B cell (primary cell): ENCODE measurements around the gene SERPINB7. TPM values are rescaled to one million over a fixed set of nuclear protein-coding genes. Genes with fewer than 3 reads are reported as not detected.

ENCODE experiments used
- ATAC-seq: fragments of 200-7000 bp; cut with Tn5 transposase; one replicate; pipeline ENCODE4 v1.10.0; 2021; ENCODE audit warnings: low read depth, mild to moderate bottlenecking, moderate number of reproducible peaks, moderate library complexity
- CTCF ChIA-PET: fragments of 350-600 bp; sonication (Branson Sonifier 250); formaldehyde crosslinking; loops from one replicate; lab custom pipeline; 2021; ENCODE audit warnings: antibody characterized with exemption, inconsistent platforms; lab: Charles Lee
- POLR2A ChIA-PET: fragments of 350-600 bp; sonication (Branson Sonifier 250); formaldehyde crosslinking; loops from one replicate; lab custom pipeline; 2021; ENCODE audit warnings: antibody characterized with exemption; lab: Charles Lee
- DNase-seq: peaks from one replicate; pipeline ENCODE4 v3.0.0; 2013
- H2AFZ ChIP-seq: 2 replicates; pipeline ENCODE4 v1.6.1; 2012; ENCODE audit warnings: mild to moderate bottlenecking, low read depth, low read length; ENCODE audit not compliant: insufficient read depth, poor library complexity, severe bottlenecking
- H3K27ac ChIP-seq, 2 donors: 1 replicate in 1 of 2; 2 replicates in 1 of 2; pipeline ENCODE4 v1.5.1; 2012 to 2013; ENCODE audit warnings: low read length in 2 of 2, mild to moderate bottlenecking in 2 of 2, moderate library complexity in 1 of 2
- H3K27me3 ChIP-seq, 4 experiments: fragments of 200-600 bp in 1 of 4; sonication (generic) in 1 of 4; replicated peaks in 1 of 4; 1 replicate in 2 of 4; 2 replicates in 2 of 4; pipeline versions ENCODE4 v1.6.1 to v1.7.0; 2013 to 2016; ENCODE audit warnings: low read length in 3 of 4, mild to moderate bottlenecking in 2 of 4, mixed read lengths in 1 of 4, moderate library complexity in 1 of 4; ENCODE audit not compliant: insufficient read depth in 4 of 4, control insufficient read depth in 3 of 4; ENCODE audit errors: control extremely low read depth in 1 of 4
- H3K36me3 ChIP-seq, 2 experiments: replicated peaks in 1 of 2; 1 replicate in 1 of 2; 2 replicates in 1 of 2; pipeline versions ENCODE4 v1.6.1 to v1.7.1; 2013; ENCODE audit warnings: low read length in 1 of 2; ENCODE audit not compliant: insufficient read depth in 2 of 2, control insufficient read depth in 1 of 2; ENCODE audit errors: control extremely low read depth in 1 of 2, extremely low read depth in 1 of 2
- H3K4me1 ChIP-seq, 2 donors: fragments of 200-600 bp in 1 of 2; sonication (generic) in 1 of 2; 1 replicate in 1 of 2; 2 replicates in 1 of 2; pipeline versions ENCODE4 v1.5.1 to v1.6.1; 2013 to 2017; ENCODE audit warnings: low read length in 2 of 2; ENCODE audit not compliant: control insufficient read depth in 2 of 2, insufficient read depth in 2 of 2
- H3K4me2 ChIP-seq: replicated peaks from 2 replicates; pipeline ENCODE3; 2012; ENCODE audit warnings: mild to moderate bottlenecking, low read depth, low read length; ENCODE audit not compliant: poor library complexity, severe bottlenecking
- H3K4me3 ChIP-seq, 5 experiments: fragments of 200-600 bp in 1 of 5; sonication (generic) in 1 of 5; 1 replicate in 3 of 5; 2 replicates in 2 of 5; pipeline versions ENCODE4 v1.5.1 to v1.7.0; 2011 to 2016; ENCODE audit warnings: low read length in 4 of 5, mild to moderate bottlenecking in 4 of 5, low read depth in 2 of 5, control low read depth in 1 of 5, moderate library complexity in 1 of 5; ENCODE audit not compliant: insufficient read depth in 1 of 5; ENCODE audit errors: control extremely low read depth in 1 of 5, extremely low read depth in 1 of 5
- H3K79me2 ChIP-seq: fragments of 200-600 bp; sonication (generic); one replicate; pipeline ENCODE4 v1.6.0; 2016; ENCODE audit warnings: low read length; ENCODE audit not compliant: control insufficient read depth, insufficient read depth
- H3K9ac ChIP-seq: fragments of 200-600 bp; sonication (generic); 2 replicates; pipeline ENCODE4 v1.6.1; 2017; ENCODE audit warnings: mild to moderate bottlenecking, low read length, moderate library complexity
- H3K9me3 ChIP-seq, 3 donors: one replicate each; pipeline versions ENCODE4 v1.6.1 to v1.7.1; 2013; ENCODE audit warnings: low read length in 2 of 3; ENCODE audit not compliant: control insufficient read depth in 2 of 3, insufficient read depth in 1 of 3; ENCODE audit errors: control extremely low read depth in 1 of 3
- H4K20me1 ChIP-seq: 2 replicates; pipeline ENCODE4 v1.6.0; 2012; ENCODE audit warnings: mild to moderate bottlenecking, low read length; ENCODE audit not compliant: insufficient read depth, control insufficient read depth, poor library complexity, severe bottlenecking
- H3K27ac Mint-ChIP-seq: one replicate; pipeline ENCODE4 v1.8.0; 2021; ENCODE audit warnings: mixed read lengths
- H3K27me3 Mint-ChIP-seq: one replicate; pipeline ENCODE4 v1.8.0; 2021; ENCODE audit warnings: mixed read lengths
- H3K4me1 Mint-ChIP-seq: one replicate; pipeline ENCODE4 v1.8.0; 2021; ENCODE audit warnings: mixed read lengths
- H3K4me3 Mint-ChIP-seq: one replicate; pipeline ENCODE4 v1.8.0; 2021; ENCODE audit warnings: mixed read lengths
- H3K9me3 Mint-ChIP-seq: one replicate; pipeline ENCODE4 v1.8.0; 2022; ENCODE audit warnings: mixed read lengths; ENCODE audit not compliant: insufficient read depth
- EZH2 ChIP-seq: IDR thresholded peaks from 2 replicates; pipeline ENCODE4 v1.6.1; 2012; ENCODE audit warnings: borderline replicate concordance, low read depth, mild to moderate bottlenecking, moderate library complexity, low read length; ENCODE audit not compliant: insufficient read depth, poor library complexity, severe bottlenecking
- WGBS: methylation state at CpG from one replicate; pipeline ENCODE4 v1.1.5; 2013; ENCODE audit warnings: missing lambda C conversion rate; ENCODE audit not compliant: insufficient coverage; 5-methylcytosine and 5-hydroxymethylcytosine counted together
- intact Hi-C: fragments of 100-400 bp; cut with micrococcal nuclease; formaldehyde crosslinking; loops from one replicate; pipeline ENCODE4 v1.10.0; 2022
- polyA plus RNA-seq: library from polyadenylated mRNA; depleted of rRNA; stranded (reverse); fragments of >200 nt; gene quantifications from 2 replicates; pipeline ENCODE4 v1.2.3, GENCODE V29; 2012
- total RNA-seq, 2 donors: library from RNA; stranded (reverse); fragments of 120-200 nt in 1 of 2; gene quantifications; 1 replicate in 1 of 2; 2 replicates in 1 of 2; pipeline versions ENCODE4 v1.2.3 to v1.2.4, GENCODE V29; 2013 to 2022
- TF ChIP-seq, protein P1 (sequence below): fragments of 200-600 bp; IDR thresholded peaks from one replicate; pipeline ENCODE4 v1.8.0; 2022; ENCODE audit warnings: antibody characterized with exemption, mild to moderate bottlenecking

SERPINB7 gene
- total and polyA plus RNA-seq, 2 donors (not counting 1 experiment from before 2014, with no cell fraction given), result not detected

DNA sequence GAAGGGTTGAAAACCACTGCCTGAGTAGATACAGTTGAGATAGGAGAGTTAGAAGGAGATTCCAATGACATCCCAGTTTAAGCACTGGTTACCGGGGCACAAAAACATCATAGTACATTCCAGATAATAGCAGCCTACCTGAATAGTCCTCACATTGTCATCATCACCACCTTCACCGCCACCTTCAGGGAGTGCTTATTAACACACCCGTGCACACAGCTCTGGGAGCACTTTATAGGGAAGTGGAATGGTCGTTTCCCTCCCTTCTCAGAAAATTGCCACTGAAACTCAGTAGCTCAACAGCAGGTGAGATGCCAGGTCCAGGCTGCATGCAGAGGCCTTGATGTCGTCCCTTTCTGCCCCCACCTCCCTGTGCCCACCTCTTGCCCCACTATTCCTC lies 8.2 kb downstream of the SERPINB7 start:
- Histone ChIP-seq H3K27me3 (peaks cover 0 to 4% (median 0%) of the 10 kb centered on the region in 4 experiments), H3K36me3 (no peaks in the 10 kb centered on the region), H3K79me2 (no peaks in the 10 kb centered on the region), H3K4me2 (no peak overlapping the region), H3K27ac (no peak overlapping the region), H2AFZ (no peak overlapping the region), H3K4me1 (no peaks in the 10 kb centered on the region), H3K4me3 (no peak overlapping the region), H3K9me3 (no peaks in the 10 kb centered on the region), H4K20me1 (no peaks in the 10 kb centered on the region), H3K9ac (no peak overlapping the region)
- DNase-seq (no peak), ATAC-seq (no peak)
- no peaks in the 10 kb centered on the region for H3K4me1 Mint-ChIP-seq
- POLR2A ChIA-PET, result no interaction called here
- TF ChIP-seq EZH2, result no peak
- TF ChIP-seq, protein P1, sequence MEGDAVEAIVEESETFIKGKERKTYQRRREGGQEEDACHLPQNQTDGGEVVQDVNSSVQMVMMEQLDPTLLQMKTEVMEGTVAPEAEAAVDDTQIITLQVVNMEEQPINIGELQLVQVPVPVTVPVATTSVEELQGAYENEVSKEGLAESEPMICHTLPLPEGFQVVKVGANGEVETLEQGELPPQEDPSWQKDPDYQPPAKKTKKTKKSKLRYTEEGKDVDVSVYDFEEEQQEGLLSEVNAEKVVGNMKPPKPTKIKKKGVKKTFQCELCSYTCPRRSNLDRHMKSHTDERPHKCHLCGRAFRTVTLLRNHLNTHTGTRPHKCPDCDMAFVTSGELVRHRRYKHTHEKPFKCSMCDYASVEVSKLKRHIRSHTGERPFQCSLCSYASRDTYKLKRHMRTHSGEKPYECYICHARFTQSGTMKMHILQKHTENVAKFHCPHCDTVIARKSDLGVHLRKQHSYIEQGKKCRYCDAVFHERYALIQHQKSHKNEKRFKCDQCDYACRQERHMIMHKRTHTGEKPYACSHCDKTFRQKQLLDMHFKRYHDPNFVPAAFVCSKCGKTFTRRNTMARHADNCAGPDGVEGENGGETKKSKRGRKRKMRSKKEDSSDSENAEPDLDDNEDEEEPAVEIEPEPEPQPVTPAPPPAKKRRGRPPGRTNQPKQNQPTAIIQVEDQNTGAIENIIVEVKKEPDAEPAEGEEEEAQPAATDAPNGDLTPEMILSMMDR, result no peak
- H3K27me3 Mint-ChIP-seq, result no peaks in the 10 kb centered on the region
- H3K9me3 Mint-ChIP-seq, result no peaks in the 10 kb centered on the region
- CTCF ChIA-PET, result no interaction called here
- WGBS, result 49% methylated on average over 4 of the region's 5 CpGs
- intact Hi-C loops, result no loop called here
- H3K27ac Mint-ChIP-seq, result no peak overlapping the region
- H3K4me3 Mint-ChIP-seq, result no peak overlapping the region

DNA sequence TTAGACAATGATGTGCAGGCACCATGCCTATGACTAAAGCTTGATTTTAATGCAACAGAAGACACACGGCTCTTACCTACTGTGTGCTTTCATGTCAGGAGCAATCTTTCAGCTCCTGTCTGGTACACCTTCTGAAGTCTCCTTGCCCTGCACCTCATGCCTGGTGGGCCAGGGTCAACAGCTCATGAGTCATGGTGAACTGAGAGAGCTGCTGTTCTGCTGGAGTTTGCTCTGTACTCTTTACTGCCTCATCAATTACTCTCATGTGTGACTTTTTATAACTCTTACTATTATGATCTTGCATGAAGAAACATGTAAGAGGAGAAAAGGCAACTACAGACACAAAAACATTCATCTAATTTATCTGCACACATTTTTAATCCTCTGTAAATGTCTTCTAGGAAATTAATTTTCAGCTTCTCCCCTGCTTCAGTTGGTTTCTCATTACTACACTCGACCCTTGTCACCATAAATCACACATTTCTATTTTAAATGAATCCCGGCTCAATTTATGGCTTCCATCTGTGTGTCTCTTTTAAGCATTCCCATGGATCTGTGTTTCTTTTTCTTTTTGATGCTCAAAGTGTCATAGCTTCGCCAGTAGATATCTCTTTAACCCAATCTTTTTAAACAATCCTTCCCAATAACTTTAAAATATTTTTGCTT lies 9.7 kb downstream of the SERPINB7 start:
- WGBS, result 65% methylated on average over 3 of the region's 4 CpGs

More for the DNA sequence above, 9.7 kb downstream of the SERPINB7 start:
- no peaks in the 10 kb centered on the region for H3K9me3 ChIP-seq
- intact Hi-C loops, result no loop called here
- H3K4me3 Mint-ChIP-seq, result no peak overlapping the region
- H3K4me1 ChIP-seq, result no peaks in the 10 kb centered on the region
- no peak overlapping the region for H3K4me2 ChIP-seq
- H3K4me3 ChIP-seq, result no peak overlapping the region
- H3K27ac Mint-ChIP-seq, result no peak overlapping the region
- H3K27me3 ChIP-seq, result no peaks in the 10 kb centered on the region
- ChIA-PET POLR2A (no interaction called here), CTCF (no interaction called here)
- no peaks in the 10 kb centered on the region for H4K20me1 ChIP-seq
- no peaks in the 10 kb centered on the region for H3K9me3 Mint-ChIP-seq
- H3K9ac ChIP-seq, result no peak overlapping the region
- H3K27ac ChIP-seq, result no peak overlapping the region
- TF ChIP-seq EZH2, result no peak
- TF ChIP-seq, protein P1, result no peak
- DNase-seq (no peak), ATAC-seq (no peak)
- H3K36me3 ChIP-seq, result no peaks in the 10 kb centered on the region
- no peaks in the 10 kb centered on the region for H3K79me2 ChIP-seq
- H2AFZ ChIP-seq, result no peak overlapping the region
- H3K4me1 Mint-ChIP-seq, result no peaks in the 10 kb centered on the region
- no peaks in the 10 kb centered on the region for H3K27me3 Mint-ChIP-seq
